Activated CD8-positive, alpha-beta memory T cell treated with anti-CD3 and anti-CD28 coated beads for 48 hours (primary cell): ENCODE results near the gene CEP128.

Source experiments
- DNase-seq, 3 experiments: peaks; one replicate each; pipeline ENCODE4 v3.0.0-alpha.2; 2020; ENCODE audit warnings: low read depth in 2 of 3, low spot score in 2 of 3

Gene CEP128

GRCh38 chr14:80941241-80942185, at the start of gene CEP128:
Gene CEP128, minus strand, starts transcription at chr14:80941738.
- peak; percentile 49 to 66 (median 61) for DNase-seq

- no peak for DNase-seq
Measured at GRCh38 chr14:80988735-80989429, 47.3 kb upstream of the CEP128 start.

- DNase-seq, result no peak
Measured at GRCh38 chr14:80988192-80988591, 46.7 kb upstream of the CEP128 start.

- peak in 1 of 3 experiments; percentile 7 for DNase-seq
Measured at GRCh38 chr14:80987235-80988032, 45.9 kb upstream of the CEP128 start.

GRCh38 chr14:80982711-80983110, 41.2 kb upstream of the CEP128 start:
- no peak for DNase-seq

GRCh38 chr14:80981673-80982072, 40.1 kb upstream of the CEP128 start:
- DNase-seq, result no peak

- no peak for DNase-seq
Measured at GRCh38 chr14:80981156-80981555, 39.6 kb upstream of the CEP128 start.

GRCh38 chr14:80979951-80980350, 38.4 kb upstream of the CEP128 start:
- no peak for DNase-seq

GRCh38 chr14:80978403-80978802, 36.9 kb upstream of the CEP128 start:
- DNase-seq, result no peak

- DNase-seq, result no peak
Measured at GRCh38 chr14:80977221-80977620, 35.7 kb upstream of the CEP128 start.

- DNase-seq, result no peak
Measured at GRCh38 chr14:80974679-80975078, 33.1 kb upstream of the CEP128 start.

- no peak for DNase-seq
Measured at GRCh38 chr14:80973931-80974641, 32.5 kb upstream of the CEP128 start.

- no peak for DNase-seq
Measured at GRCh38 chr14:80965037-80965436, 23.5 kb upstream of the CEP128 start.

GRCh38 chr14:80959496-80959895, 18.0 kb upstream of the CEP128 start:
- no peak for DNase-seq

- no peak for DNase-seq
Measured at GRCh38 chr14:80958939-80959338, 17.4 kb upstream of the CEP128 start.

- DNase-seq, result no peak
Measured at GRCh38 chr14:80958226-80958625, 16.7 kb upstream of the CEP128 start.

- no peak for DNase-seq
Measured at GRCh38 chr14:80957613-80958012, 16.1 kb upstream of the CEP128 start.

GRCh38 chr14:80956922-80957321, 15.4 kb upstream of the CEP128 start:
- no peak for DNase-seq

- no peak for DNase-seq
Measured at GRCh38 chr14:80956102-80956501, 14.6 kb upstream of the CEP128 start.

- no peak for DNase-seq
Measured at GRCh38 chr14:80955416-80955941, 13.9 kb upstream of the CEP128 start, which contains the start of gene TSHR. Gene TSHR, plus strand, starts transcription at chr14:80955621. Its CDS starts 60 bp downstream, at chr14:80955681.
